BLaER1 (cell line): Measurements from ENCODE around the gene MROH9.

ENCODE experiments used
- H3K27ac ChIP-seq: shearing (Covaris generic); formaldehyde crosslinking; 2 replicates; pipeline ENCODE4 v1.8.1; 2022
- H3K27me3 ChIP-seq: shearing (Covaris generic); formaldehyde crosslinking; 2 replicates; pipeline ENCODE4 v1.8.1; 2022
- H3K36me3 ChIP-seq: shearing (Covaris generic); formaldehyde crosslinking; 2 replicates; pipeline ENCODE4 v1.8.1; 2022
- H3K4me1 ChIP-seq: shearing (Covaris generic); formaldehyde crosslinking; 2 replicates; pipeline ENCODE4 v1.8.1; 2022
- H3K4me2 ChIP-seq: shearing (Covaris generic); formaldehyde crosslinking; 2 replicates; pipeline ENCODE4 v1.8.1; 2022
- H3K4me3 ChIP-seq: shearing (Covaris generic); formaldehyde crosslinking; 2 replicates; pipeline ENCODE4 v1.8.1; 2022
- H3K9ac ChIP-seq: shearing (Covaris generic); formaldehyde crosslinking; 2 replicates; pipeline ENCODE4 v1.8.1; 2022
- H3K9me3 ChIP-seq: shearing (Covaris generic); formaldehyde crosslinking; 2 replicates; pipeline ENCODE4 v1.8.1; 2022
- H4K20me1 ChIP-seq: shearing (Covaris generic); formaldehyde crosslinking; 2 replicates; pipeline ENCODE4 v1.8.1; 2022
- Cebpa-rat ChIP-seq: shearing (Covaris generic); IDR thresholded peaks from 2 replicates; pipeline ENCODE4 v1.8.1; 2022

The MROH9 gene

GRCh38 chr1:171107969-171108368, 172.6 kb downstream of the MROH9 start:
- Histone ChIP-seq H3K4me2 (no peak overlapping the region), H3K27me3 (no peaks in the 10 kb centered on the region), H3K4me3 (no peak overlapping the region), H3K36me3 (no peaks in the 10 kb centered on the region), H4K20me1 (no peaks in the 10 kb centered on the region), H3K9me3 (no peaks in the 10 kb centered on the region), H3K4me1 (no peaks in the 10 kb centered on the region), H3K27ac (no peak overlapping the region), H3K9ac (no peak overlapping the region)
- no peak for TF ChIP-seq Cebpa-rat

- no peak for TF ChIP-seq Cebpa-rat
- H3K36me3 ChIP-seq = no peaks in the 10 kb centered on the region
- H4K20me1 ChIP-seq = no peaks in the 10 kb centered on the region
These were observed 174.6 kb downstream of the MROH9 start for GRCh38 chr1:171109966-171110365.

GRCh38 chr1:171110621-171111326, 175.4 kb downstream of the MROH9 start:
- no peaks in the 10 kb centered on the region for H3K9me3 ChIP-seq
- H3K9ac ChIP-seq = no peak overlapping the region
- H3K27me3 ChIP-seq = no peaks in the 10 kb centered on the region
- H3K27ac ChIP-seq = no peak overlapping the region
- H3K4me3 ChIP-seq = no peak overlapping the region
- no peaks in the 10 kb centered on the region for H3K4me1 ChIP-seq
- H3K4me2 ChIP-seq = no peak overlapping the region
- H3K36me3 ChIP-seq = no peaks in the 10 kb centered on the region
- no peaks in the 10 kb centered on the region for H4K20me1 ChIP-seq
- no peak for TF ChIP-seq Cebpa-rat

More at GRCh38 chr1:171109966-171110365, 174.6 kb downstream of the MROH9 start:
- Histone ChIP-seq H3K4me2 (no peak overlapping the region), H3K9ac (no peak overlapping the region), H3K27me3 (no peaks in the 10 kb centered on the region), H3K4me3 (no peak overlapping the region), H3K27ac (no peak overlapping the region), H3K9me3 (no peaks in the 10 kb centered on the region), H3K4me1 (no peaks in the 10 kb centered on the region)

- Histone ChIP-seq H3K4me2 (no peak overlapping the region), H3K27ac (no peak overlapping the region), H3K9ac (no peak overlapping the region), H3K4me3 (no peak overlapping the region), H3K9me3 (no peaks in the 10 kb centered on the region), H4K20me1 (no peaks in the 10 kb centered on the region), H3K36me3 (no peaks in the 10 kb centered on the region), H3K4me1 (no peaks in the 10 kb centered on the region), H3K27me3 (no peaks in the 10 kb centered on the region)
- TF ChIP-seq Cebpa-rat = no peak
These were observed 176.8 kb downstream of the MROH9 start for GRCh38 chr1:171112119-171112518.

- Histone ChIP-seq H3K27ac (no peak overlapping the region), H3K36me3 (no peaks in the 10 kb centered on the region), H3K4me1 (no peaks in the 10 kb centered on the region), H3K9ac (no peak overlapping the region), H3K9me3 (no peaks in the 10 kb centered on the region), H3K4me3 (no peak overlapping the region), H4K20me1 (no peaks in the 10 kb centered on the region), H3K4me2 (no peak overlapping the region), H3K27me3 (no peaks in the 10 kb centered on the region)
- TF ChIP-seq Cebpa-rat = no peak
These were observed 178.0 kb downstream of the MROH9 start for GRCh38 chr1:171113382-171113781.
